NB4 (cell line): ENCODE data around the gene PNPO.
"Not testable (repeated sequence)": the region's sequence is repeated elsewhere in the genome, so short reads cannot be mapped to it uniquely, and the experiment has no call there.

Experiments
- DNase-seq: peaks from one replicate; pipeline ENCODE4 v3.0.0; 2010; ENCODE audit warnings: low read depth
- H3K4me3 ChIP-seq: one replicate; pipeline ENCODE4 v1.5.1; 2011; ENCODE audit warnings: mild to moderate bottlenecking, low read depth, low read length, moderate library complexity
- CTCF ChIP-seq: IDR thresholded peaks from one replicate; pipeline ENCODE4 v1.5.1; 2012; ENCODE audit warnings: low read depth, low read length
- MAX ChIP-seq: IDR thresholded peaks from 2 replicates; pipeline ENCODE4 v1.6.1; 2011; ENCODE audit warnings: low read depth, low read length
- MYC ChIP-seq: IDR thresholded peaks from 2 replicates; pipeline ENCODE4 v1.6.1; 2011; ENCODE audit warnings: low read depth, low read length
- POLR2A ChIP-seq: IDR thresholded peaks from 2 replicates; pipeline ENCODE4 v1.6.1; 2011; ENCODE audit warnings: mild to moderate bottlenecking; ENCODE audit not compliant: insufficient read length; ENCODE audit errors: extremely low read depth

The PNPO gene

GRCh38 chr17:47934856-47935255 lies 6.5 kb upstream of the PNPO start:
- DNase-seq, result peak; percentile 74
- no peak overlapping the region for H3K4me3 ChIP-seq

GRCh38 chr17:47935468-47935867 lies 5.9 kb upstream of the PNPO start:
- H3K4me3 ChIP-seq, DNase-seq: not testable (repeated sequence)

More at GRCh38 chr17:47934856-47935255, 6.5 kb upstream of the PNPO start:
- TF ChIP-seq CTCF, result no peak
- no peak for TF ChIP-seq POLR2A
- no peak for TF ChIP-seq MAX
- no peak for TF ChIP-seq MYC

- no peak for TF ChIP-seq POLR2A
- no peak overlapping the region for H3K4me3 ChIP-seq
- DNase-seq, result no peak
These were observed 5.4 kb upstream of the PNPO start for GRCh38 chr17:47935961-47936360.

- TF ChIP-seq POLR2A, result no peak
- TF ChIP-seq CTCF, result no peak
- no peak for TF ChIP-seq MAX
- TF ChIP-seq MYC, result no peak
- H3K4me3 ChIP-seq, result no peak overlapping the region
- no peak for DNase-seq
These were observed 3.4 kb upstream of the PNPO start for GRCh38 chr17:47937941-47938340.

GRCh38 chr17:47942096-47942510 lies 732 bp downstream of the PNPO start:
- TF ChIP-seq CTCF, result no peak
- no peak for TF ChIP-seq MAX
- no peak for TF ChIP-seq POLR2A
- no peak for TF ChIP-seq MYC
- peak overlapping the region; percentile 89 for H3K4me3 ChIP-seq
- no peak for DNase-seq

- H3K4me3 ChIP-seq, result peak overlapping the region; percentile 89
- DNase-seq, result no peak
- TF ChIP-seq MAX (no peak), CTCF (no peak), MYC (no peak), POLR2A (no peak)
These were observed 1.2 kb downstream of the PNPO start for GRCh38 chr17:47942568-47942967.

GRCh38 chr17:47945080-47945479 lies 3.7 kb downstream of the PNPO start:
- TF ChIP-seq POLR2A, result no peak
- no peak for TF ChIP-seq MAX
- TF ChIP-seq MYC, result no peak
- no peak for TF ChIP-seq CTCF
- no peak overlapping the region for H3K4me3 ChIP-seq
- no peak for DNase-seq
